Heart left ventricle (tissue), 16 donors: ENCODE results near the gene GFPT1. TPM values are rescaled to one million over a fixed set of nuclear protein-coding genes. Genes with fewer than 3 reads are reported as not detected.

Source experiments
- ATAC-seq, 4 donors: fragments of 200-7000 bp; cut with Tn5 transposase; one replicate each; pipeline ENCODE4 v1.9.1; 2020 to 2022; ENCODE audit warnings: moderate library complexity in 4 of 4, mild to moderate bottlenecking in 3 of 4, moderate number of reproducible peaks in 1 of 4
- DNase-seq, 5 donors: peaks; one replicate each; pipeline ENCODE4 v3.0.0-alpha.2; 2020
- H3K27ac ChIP-seq, 12 donors: fragments of 200-600 bp; sonication (generic) in 4 of 12; one replicate each; pipeline versions ENCODE4 v1.5.0 to v1.8.0; 2016 to 2022; ENCODE audit warnings: mild to moderate bottlenecking in 2 of 12
- H3K27me3 ChIP-seq, 9 donors: fragments of 200-600 bp; sonication (generic) in 2 of 9; one replicate each; pipeline versions ENCODE4 v1.5.1 to v1.8.0; 2016 to 2022; ENCODE audit warnings: mild to moderate bottlenecking in 3 of 9
- H3K36me3 ChIP-seq, 9 donors: fragments of 200-600 bp; sonication (generic) in 2 of 9; one replicate each; pipeline versions ENCODE4 v1.5.0 to v1.8.0; 2018 to 2022; ENCODE audit warnings: mild to moderate bottlenecking in 2 of 9
- H3K4me1 ChIP-seq, 12 donors: fragments of 200-600 bp; sonication (generic) in 4 of 12; one replicate each; pipeline versions ENCODE4 v1.5.0 to v1.8.0; 2016 to 2022; ENCODE audit warnings: mild to moderate bottlenecking in 3 of 12
- H3K4me3 ChIP-seq, 12 donors: fragments of 200-600 bp; sonication (generic) in 4 of 12; one replicate each; pipeline versions ENCODE4 v1.5.0 to v1.8.0; 2017 to 2022; ENCODE audit warnings: mild to moderate bottlenecking in 9 of 12, moderate library complexity in 4 of 12
- H3K9me3 ChIP-seq, 12 donors: fragments of 200-600 bp; sonication (generic) in 4 of 12; one replicate each; pipeline versions ENCODE4 v1.5.0 to v1.8.0; 2016 to 2022; ENCODE audit warnings: mild to moderate bottlenecking in 1 of 12
- POLR2A ChIP-seq, 2 donors: fragments of 450-650 bp; IDR thresholded peaks; one replicate each; pipeline ENCODE4 v1.6.1; 2017; ENCODE audit warnings: antibody characterized with exemption in 2 of 2, mild to moderate bottlenecking in 2 of 2, moderate library complexity in 2 of 2
- WGBS, 4 donors: extraction: QIAGEN DNeasy Blood & Tissue Kit in 2 of 4; methylation state at CpG; one replicate each; pipeline versions ENCODE4 v1.1.5 to v1.1.7; 2013 to 2018; 5-methylcytosine and 5-hydroxymethylcytosine counted together
- intact Hi-C, 10 donors: fragments of 100-400 bp; cut with DNase I; formaldehyde crosslinking; loops; one replicate each; pipeline versions ENCODE4 v1.11.1 to v1.14.2; 2022
- polyA plus RNA-seq, 2 donors: library from polyadenylated mRNA; stranded (reverse); fragments of 200-250 nt; gene quantifications; one replicate each; pipeline ENCODE4 v1.2.3, GENCODE V29; 2013
- total RNA-seq, 9 donors: library from RNA; depleted of rRNA in 2 of 9; stranded (reverse); fragments of >200 nt in 2 of 9; fragmentation: NEBNext Ultra II Directional in 3 of 9; extraction: Animal tissue kit (Norgen Biotek cat#: 25700) in 3 of 9; gene quantifications; one replicate each; pipeline versions ENCODE4 v1.1.0 to v1.2.4, GENCODE V29; 2016 to 2023
- TF ChIP-seq, protein P1 (sequence below), 12 donors: fragments of 200-600 bp; sonication (generic) in 4 of 12; IDR thresholded peaks; one replicate each; pipeline versions ENCODE4 v1.5.0 to v1.8.0; 2018 to 2022; ENCODE audit warnings: antibody characterized with exemption in 12 of 12, mild to moderate bottlenecking in 5 of 12
- donor health status: ischemic (EF 13 %, LVEDD 7.1; RV severe dilation, severe dysfunction).
- donor health status: healthy with polysubstance abuse.
- donor health status: DM: no; HTN: yes; CAD: no.
- donor health status: DM: no; HTN: no; CAD: no.
- donor health status: ischemic (EF 25% LVEDD 6.9; RV normal size, moderate dysfunction).
- donor health status: ischemic (EF 25% LVEDD 5.7; RV mildly dilated, moderate dysfunction).
- donor health status: healthy.
- donor health status: DM: yes; HTN: yes; CAD: no.
- donor health status: ischemic (EF 35%, LVEDD 5.7; RV mildly dilated, moderate dysfunction).
- donor health status: nonischemic (EF 11% LVEDD 7.7; RV severe dilation, severe dysfunction).
- donor health status: DM: yes; HTN: yes; CAD: no.
- donor health status: PGD.
- donor health status: ischemic (EF 29% LVEDD 5.4; RV normal size, mild dysfunction).
- donor health status: nonischemic (EF 23%, LVEDD 6.1; RV moderate dilation, normal function).

Gene GFPT1
- total and polyA plus RNA-seq, 11 donors, result 5.7 to 87.9 (median 46.2) TPM

DNA sequence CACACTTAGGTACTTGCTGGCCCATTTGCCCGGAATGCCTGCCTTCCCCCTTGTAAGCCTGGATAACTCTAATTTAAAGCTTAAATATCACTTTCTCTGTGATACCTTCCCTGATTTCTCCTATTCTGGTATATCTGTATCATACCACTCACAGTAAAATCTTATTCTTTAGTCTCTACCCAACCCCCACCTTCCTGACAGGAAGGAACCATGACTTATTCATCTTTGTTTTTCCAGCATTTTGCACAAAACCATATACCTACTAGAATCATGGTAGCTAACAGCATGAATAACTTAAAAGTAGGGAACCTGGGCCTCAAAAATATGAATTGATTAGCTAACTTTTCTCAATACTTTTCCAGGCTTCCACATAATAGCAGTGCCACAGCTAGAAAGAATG, 111.5 kb downstream of the GFPT1 start:
- Histone ChIP-seq H3K27ac (no peak overlapping the region), H3K4me1 (peaks cover 0 to 21% (median 0%) of the 10 kb centered on the region in 12 donors), H3K4me3 (no peak overlapping the region), H3K27me3 (no peaks in the 10 kb centered on the region), H3K9me3 (no peaks in the 10 kb centered on the region), H3K36me3 (no peaks in the 10 kb centered on the region)
- ATAC-seq, result no peak
- 93 to 95% (median 94%) methylated on average over 1 of the region's 1 CpG for WGBS, 4 donors
- no peak for TF ChIP-seq POLR2A (IDR thresholded peaks at IDR 0.05)
- TF ChIP-seq, protein P1, sequence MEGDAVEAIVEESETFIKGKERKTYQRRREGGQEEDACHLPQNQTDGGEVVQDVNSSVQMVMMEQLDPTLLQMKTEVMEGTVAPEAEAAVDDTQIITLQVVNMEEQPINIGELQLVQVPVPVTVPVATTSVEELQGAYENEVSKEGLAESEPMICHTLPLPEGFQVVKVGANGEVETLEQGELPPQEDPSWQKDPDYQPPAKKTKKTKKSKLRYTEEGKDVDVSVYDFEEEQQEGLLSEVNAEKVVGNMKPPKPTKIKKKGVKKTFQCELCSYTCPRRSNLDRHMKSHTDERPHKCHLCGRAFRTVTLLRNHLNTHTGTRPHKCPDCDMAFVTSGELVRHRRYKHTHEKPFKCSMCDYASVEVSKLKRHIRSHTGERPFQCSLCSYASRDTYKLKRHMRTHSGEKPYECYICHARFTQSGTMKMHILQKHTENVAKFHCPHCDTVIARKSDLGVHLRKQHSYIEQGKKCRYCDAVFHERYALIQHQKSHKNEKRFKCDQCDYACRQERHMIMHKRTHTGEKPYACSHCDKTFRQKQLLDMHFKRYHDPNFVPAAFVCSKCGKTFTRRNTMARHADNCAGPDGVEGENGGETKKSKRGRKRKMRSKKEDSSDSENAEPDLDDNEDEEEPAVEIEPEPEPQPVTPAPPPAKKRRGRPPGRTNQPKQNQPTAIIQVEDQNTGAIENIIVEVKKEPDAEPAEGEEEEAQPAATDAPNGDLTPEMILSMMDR (IDR thresholded peaks at IDR 0.05), result no peak
- intact Hi-C loops, result no loop called here
- no peak for DNase-seq

- H3K36me3 ChIP-seq, result no peaks in the 10 kb centered on the region
- peaks cover 0 to 3% (median 0%) of the 10 kb centered on the region in 9 donors for H3K27me3 ChIP-seq
- TF ChIP-seq POLR2A (IDR thresholded peaks at IDR 0.05), result no peak
- TF ChIP-seq, protein P1 (IDR thresholded peaks at IDR 0.05), result no peak
- peaks cover 0 to 21% (median 0%) of the 10 kb centered on the region in 12 donors for H3K4me1 ChIP-seq
- DNase-seq, result no peak
- H3K4me3 ChIP-seq, result no peak overlapping the region
- H3K9me3 ChIP-seq, result no peaks in the 10 kb centered on the region
- intact Hi-C loops, result no loop called here
- WGBS, 4 donors, result 66 to 78% (median 71%) methylated on average over 9 of the region's 9 CpGs
- no peak overlapping the region for H3K27ac ChIP-seq
- ATAC-seq, result peak in 3 of 4 donors; percentile 29 to 64 (median 39)
Measured at GRCh38 chr2:69272803-69273471, 114.1 kb downstream of the GFPT1 start.

DNA sequence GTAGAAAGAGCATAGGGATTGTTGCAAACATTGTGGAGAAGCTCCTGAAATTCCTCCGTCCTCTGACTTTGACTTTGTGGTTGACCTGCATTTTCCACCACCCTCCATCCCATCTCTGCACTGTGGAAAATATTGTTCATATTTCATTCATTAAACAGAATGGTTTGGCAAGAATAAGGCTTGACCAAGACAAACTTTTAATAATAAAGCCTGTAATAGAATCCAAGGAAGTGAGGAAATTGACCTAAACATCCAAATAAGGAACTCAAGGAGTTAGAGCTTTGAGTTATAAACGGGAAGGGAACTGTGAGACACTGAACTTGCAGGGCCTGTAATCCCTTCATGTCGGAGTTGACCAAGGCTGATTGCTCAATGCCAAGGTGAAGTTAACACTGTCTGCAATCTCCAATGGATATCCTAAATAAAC, 115.2 kb downstream of the GFPT1 start:
- WGBS, 4 donors, result 47 to 60% (median 53%) methylated on average over 3 of the region's 3 CpGs
- H3K27ac ChIP-seq, result no peak overlapping the region
- peaks cover 0 to 3% (median 0%) of the 10 kb centered on the region in 9 donors for H3K27me3 ChIP-seq
- peak in 2 of 4 donors; percentile 36 to 38 for ATAC-seq
- no peaks in the 10 kb centered on the region for H3K36me3 ChIP-seq
- no peak for DNase-seq
- peaks cover 0 to 21% (median 0%) of the 10 kb centered on the region in 12 donors for H3K4me1 ChIP-seq
- intact Hi-C loops, result no loop called here
- no peak for TF ChIP-seq POLR2A (IDR thresholded peaks at IDR 0.05)
- TF ChIP-seq, protein P1 (IDR thresholded peaks at IDR 0.05), result no peak
- H3K4me3 ChIP-seq, result no peak overlapping the region
- no peaks in the 10 kb centered on the region for H3K9me3 ChIP-seq

Other genes with a start within 250 kb of the GFPT1 start
- 100 to 1,000 TPM in 6 of 9 donors, 10 to 100 TPM in 3; 76.6 to 144 (median 110) TPM for gene NFU1, start 50.2 kb upstream of the GFPT1 start, total RNA-seq
- 100 to 1,000 TPM in 1 of 2 donors, 10 to 100 TPM in 1; 61.5 to 156 TPM for gene NFU1, start 50.2 kb upstream of the GFPT1 start, polyA plus RNA-seq